Naive thymus-derived CD8-positive, alpha-beta T cell (primary cell): ENCODE data around the gene PDE4D. TPM values are rescaled to one million over a fixed set of nuclear protein-coding genes. Genes with fewer than 3 reads are reported as not detected.

ENCODE experiments used
- ATAC-seq, 2 donors: fragments of 150-1000 bp; cut with Tn5 transposase in 1 of 2; sonication (Bioruptor Pico), chemical (Tn5 transposase) in 1 of 2; 1 replicate in 1 of 2; 2 replicates in 1 of 2; pipeline ENCODE4 v1.10.0; 2021; ENCODE audit warnings: mild to moderate bottlenecking in 2 of 2, moderate library complexity in 2 of 2
- POLR2A ChIA-PET: fragments of 350-600 bp; sonication (Branson Sonifier 250); formaldehyde crosslinking; loops from one replicate; lab custom pipeline; 2021; ENCODE audit warnings: antibody characterized with exemption; lab: Charles Lee
- DNase-seq, 10 donors: peaks; one replicate each; pipeline versions ENCODE4 v3.0.0 to v3.0.0-alpha.2; 2020 to 2022
- H3K27ac Mint-ChIP-seq, 10 donors: one replicate each; pipeline ENCODE4 v1.8.0; 2020 to 2022; ENCODE audit warnings: mild to moderate bottlenecking in 10 of 10, mixed read lengths in 10 of 10, moderate library complexity in 4 of 10, inconsistent platforms in 1 of 10
- H3K27me3 Mint-ChIP-seq, 5 donors: one replicate each; pipeline ENCODE4 v1.8.0; 2021 to 2022; ENCODE audit warnings: mixed read lengths in 5 of 5
- H3K36me3 Mint-ChIP-seq, 3 donors: one replicate each; pipeline ENCODE4 v1.8.0; 2020 to 2022; ENCODE audit warnings: mixed read lengths in 3 of 3, mild to moderate bottlenecking in 2 of 3, inconsistent platforms in 1 of 3
- H3K4me1 Mint-ChIP-seq, 4 donors: one replicate each; pipeline ENCODE4 v1.8.0; 2021 to 2022; ENCODE audit warnings: mixed read lengths in 4 of 4
- H3K4me3 Mint-ChIP-seq, 10 donors: one replicate each; pipeline ENCODE4 v1.8.0; 2020 to 2022; ENCODE audit warnings: mild to moderate bottlenecking in 10 of 10, mixed read lengths in 10 of 10, moderate library complexity in 6 of 10, inconsistent platforms in 1 of 10
- H3K9me3 Mint-ChIP-seq, 9 donors: one replicate each; pipeline ENCODE4 v1.8.0; 2020 to 2022; ENCODE audit warnings: mixed read lengths in 9 of 9, mild to moderate bottlenecking in 3 of 9, inconsistent platforms in 1 of 9, moderate library complexity in 1 of 9
- polyA plus RNA-seq, 3 donors: library from polyadenylated mRNA; unstranded; fragments of 300-500 nt; fragmentation: Illumina TruSeq; gene quantifications; one replicate each; pipeline ENCODE4 v1.2.3, GENCODE V29; 2021
- total RNA-seq, 8 experiments: library from RNA in 2 of 8; stranded (reverse) in 2 of 8; gene quantifications; one replicate each; pipeline ENCODE4 v1.2.3 and lab custom pipeline; 2021 to 2026

PDE4D gene
- total and polyA plus RNA-seq, 5 experiments from 2014 or later: 5.8 to 35.9 (median 8.8) TPM

DNA sequence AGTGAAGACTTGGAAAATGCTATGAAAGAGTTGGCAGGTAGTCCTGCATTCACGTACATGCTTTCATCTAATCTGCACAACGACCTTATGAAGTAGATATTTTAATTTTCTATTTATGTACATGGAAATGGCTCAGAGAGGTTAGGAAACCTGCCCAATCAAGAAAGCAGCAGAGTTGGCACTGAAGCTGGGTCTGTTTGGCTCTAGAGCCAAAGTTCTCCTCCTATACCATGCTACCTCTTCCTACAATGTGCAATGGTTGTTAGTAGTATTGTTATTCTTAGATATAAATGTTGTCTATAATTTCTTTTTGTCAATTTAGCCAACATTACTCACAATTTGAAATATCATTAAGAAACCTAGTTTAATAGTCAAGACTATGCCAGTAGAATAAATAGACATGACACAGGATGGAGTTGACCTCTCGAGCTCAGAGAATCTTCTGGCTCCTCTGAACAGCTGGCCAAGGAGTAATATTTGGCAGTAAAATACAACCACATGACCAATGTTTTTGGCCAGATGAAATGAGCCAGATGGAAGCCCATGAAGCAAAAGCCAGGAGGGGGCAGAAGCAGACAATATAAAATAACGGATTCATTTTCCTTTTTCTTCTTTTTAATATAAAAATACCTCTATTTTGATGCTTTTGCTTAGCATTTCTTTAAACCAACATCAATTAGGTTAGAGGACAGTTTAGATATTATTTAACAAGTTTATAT is 542.3 kb downstream of the PDE4D start:
- Mint-ChIP-seq H3K27me3 (peaks cover 2 to 7% (median 4%) of the 10 kb centered on the region in 5 donors), H3K9me3 (no peaks in the 10 kb centered on the region), H3K36me3 (no peaks in the 10 kb centered on the region), H3K4me1 (no peaks in the 10 kb centered on the region), H3K27ac (no peak overlapping the region), H3K4me3 (no peak overlapping the region)
- POLR2A ChIA-PET: no interaction called here
- no peak for ATAC-seq
- no peak for DNase-seq

DNA sequence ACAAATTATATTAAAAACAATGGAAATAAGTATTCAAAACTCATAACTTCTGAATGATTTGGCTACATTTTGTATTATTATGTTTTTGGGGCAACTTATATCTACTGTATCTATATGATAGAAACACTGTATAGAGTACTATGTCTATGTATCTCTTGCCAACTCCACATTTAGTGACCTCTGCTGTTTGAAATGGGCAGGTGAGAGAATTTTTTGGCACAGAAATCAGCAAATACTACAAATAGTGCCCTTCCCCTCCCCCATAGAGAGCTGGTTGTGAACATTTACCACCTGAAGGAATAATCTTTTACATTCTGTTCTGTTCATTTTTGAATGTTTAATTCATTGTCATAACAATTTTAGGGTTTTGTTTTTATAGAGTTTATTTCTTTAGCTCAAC is 545.3 kb downstream of the PDE4D start:
- H3K4me3 Mint-ChIP-seq: no peak overlapping the region
- DNase-seq (no peak), ATAC-seq (no peak)
- H3K9me3 Mint-ChIP-seq: no peaks in the 10 kb centered on the region
- H3K4me1 Mint-ChIP-seq: no peaks in the 10 kb centered on the region
- POLR2A ChIA-PET: no interaction called here
- no peaks in the 10 kb centered on the region for H3K36me3 Mint-ChIP-seq
- H3K27me3 Mint-ChIP-seq: peaks cover 3 to 13% (median 7%) of the 10 kb centered on the region in 5 donors
- no peak overlapping the region for H3K27ac Mint-ChIP-seq

- DNase-seq (no peak), ATAC-seq (no peak)
- no peak overlapping the region for H3K27ac Mint-ChIP-seq
- POLR2A ChIA-PET: no interaction called here
- no peaks in the 10 kb centered on the region for H3K36me3 Mint-ChIP-seq
- H3K9me3 Mint-ChIP-seq: no peaks in the 10 kb centered on the region
- no peak overlapping the region for H3K4me3 Mint-ChIP-seq
- peaks cover 6 to 25% (median 7%) of the 10 kb centered on the region in 5 donors for H3K27me3 Mint-ChIP-seq
- H3K4me1 Mint-ChIP-seq: no peaks in the 10 kb centered on the region
Measured at GRCh38 chr5:59346982-59347381, 546.5 kb downstream of the PDE4D start.

DNA sequence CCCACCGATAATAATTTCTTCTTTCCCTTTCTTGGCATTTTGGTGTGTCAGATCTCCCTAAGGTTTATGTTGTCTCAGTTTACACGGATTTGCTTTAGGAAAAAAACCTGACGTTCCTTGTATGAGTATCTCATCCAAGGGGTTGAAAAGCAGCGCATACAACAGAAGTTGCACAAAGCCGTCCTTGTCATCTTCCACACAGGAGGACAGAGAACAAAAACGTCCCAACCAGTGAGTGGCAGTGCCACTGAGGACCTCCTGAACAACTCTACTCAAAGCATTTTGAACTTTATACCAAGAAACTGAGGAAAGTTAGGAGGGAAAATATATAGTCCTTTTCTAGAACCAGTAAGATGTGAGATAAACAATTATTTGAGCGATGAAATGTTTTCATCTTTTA is 547.0 kb downstream of the PDE4D start:
- H3K36me3 Mint-ChIP-seq: no peaks in the 10 kb centered on the region
- no peak for ATAC-seq
- no peaks in the 10 kb centered on the region for H3K9me3 Mint-ChIP-seq
- no peak overlapping the region for H3K27ac Mint-ChIP-seq
- no peaks in the 10 kb centered on the region for H3K4me1 Mint-ChIP-seq
- H3K27me3 Mint-ChIP-seq: peaks cover 6 to 27% (median 7%) of the 10 kb centered on the region in 5 donors
- POLR2A ChIA-PET: no interaction called here
- H3K4me3 Mint-ChIP-seq: no peak overlapping the region
- DNase-seq: no peak

GRCh38 chr5:59342181-59342580 is 551.3 kb downstream of the PDE4D start:
- H3K4me3 Mint-ChIP-seq: no peak overlapping the region
- H3K36me3 Mint-ChIP-seq: no peaks in the 10 kb centered on the region
- DNase-seq: peak in 2 of 10 donors; percentile 22 to 24
- POLR2A ChIA-PET: interaction anchor here (0.6 kb wide), 1 partner anchor 30 kb away, joined by 3 read pairs; no protein-coding TSS in a partner anchor
- no peaks in the 10 kb centered on the region for H3K9me3 Mint-ChIP-seq
- no peak overlapping the region for H3K27ac Mint-ChIP-seq
- peak; percentile 39 to 59 for ATAC-seq
- H3K4me1 Mint-ChIP-seq: peaks cover 0 to 2% (median 0%) of the 10 kb centered on the region in 4 donors
- peaks cover 12 to 42% (median 16%) of the 10 kb centered on the region in 5 donors for H3K27me3 Mint-ChIP-seq

DNA sequence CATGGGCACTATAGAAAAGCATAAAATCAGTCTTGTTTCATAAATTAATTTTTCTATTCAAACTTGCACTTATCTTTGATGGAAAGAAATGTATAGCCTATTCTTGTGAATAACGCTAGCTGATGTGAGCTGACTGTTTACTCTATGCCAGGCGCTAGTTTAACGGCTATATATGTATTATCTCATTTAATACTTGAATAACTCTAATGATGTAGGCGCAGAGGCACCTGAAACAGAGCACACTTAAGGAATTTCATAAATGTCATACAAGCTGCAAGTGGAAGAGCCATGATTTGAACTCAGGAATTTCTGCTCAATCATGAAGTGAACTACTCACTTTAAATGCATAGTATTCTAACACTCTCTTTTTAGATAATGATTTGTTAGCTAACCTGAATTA is 551.8 kb downstream of the PDE4D start:
- POLR2A ChIA-PET: no interaction called here
- H3K36me3 Mint-ChIP-seq: no peaks in the 10 kb centered on the region

DNA sequence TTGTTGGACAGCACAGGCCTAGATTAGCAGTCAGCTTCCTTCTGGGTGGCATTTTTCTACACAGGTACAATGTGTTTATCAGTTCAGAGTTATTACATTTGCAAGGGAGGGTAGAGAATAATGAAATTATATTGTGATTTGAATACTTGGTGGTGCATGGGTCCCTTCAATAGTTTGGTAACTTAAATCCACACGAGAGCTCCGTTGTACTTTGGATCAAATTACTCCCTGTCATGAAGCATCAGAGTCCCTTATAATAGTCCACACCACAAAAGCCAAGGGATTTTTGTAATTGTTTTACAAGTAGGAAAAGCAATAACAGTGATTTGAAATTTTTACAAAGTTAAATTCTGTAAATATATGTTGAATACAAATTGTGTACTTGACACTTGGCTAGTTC is 552.4 kb downstream of the PDE4D start:
- Mint-ChIP-seq H3K4me1 (peaks cover 0 to 2% (median 0%) of the 10 kb centered on the region in 4 donors), H3K36me3 (no peaks in the 10 kb centered on the region), H3K27me3 (peaks cover 12 to 38% (median 18%) of the 10 kb centered on the region in 5 donors), H3K9me3 (no peaks in the 10 kb centered on the region), H3K27ac (no peak overlapping the region), H3K4me3 (no peak overlapping the region)
- no peak for DNase-seq
- POLR2A ChIA-PET: no interaction called here
- ATAC-seq: no peak

More for the DNA sequence above, 551.8 kb downstream of the PDE4D start:
- no peak overlapping the region for H3K4me3 Mint-ChIP-seq
- peaks cover 0 to 2% (median 0%) of the 10 kb centered on the region in 4 donors for H3K4me1 Mint-ChIP-seq
- H3K27ac Mint-ChIP-seq: no peak overlapping the region
- peaks cover 12 to 44% (median 18%) of the 10 kb centered on the region in 5 donors for H3K27me3 Mint-ChIP-seq
- no peaks in the 10 kb centered on the region for H3K9me3 Mint-ChIP-seq
- no peak for ATAC-seq
- DNase-seq: no peak

DNA sequence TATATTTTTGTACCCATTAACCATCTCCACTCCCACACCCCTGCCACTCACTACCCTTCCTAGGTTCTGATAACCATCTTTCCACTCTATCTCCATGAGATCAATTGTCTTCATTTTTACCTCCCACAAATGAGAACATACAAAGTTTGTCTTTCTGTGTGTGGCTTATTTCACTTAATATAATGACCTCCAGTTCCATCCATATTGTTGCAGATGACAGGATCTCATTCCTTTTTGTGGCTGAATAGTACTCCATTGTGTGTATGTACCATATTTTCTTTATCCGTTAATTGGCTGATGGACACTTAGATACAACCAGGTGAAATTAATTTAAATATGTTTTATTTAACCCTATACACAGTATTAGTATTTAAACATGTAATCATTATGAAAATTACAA is 552.9 kb downstream of the PDE4D start:
- Mint-ChIP-seq H3K4me3 (no peak overlapping the region), H3K36me3 (no peaks in the 10 kb centered on the region), H3K4me1 (peaks cover 0 to 2% (median 0%) of the 10 kb centered on the region in 4 donors), H3K27me3 (peaks cover 12 to 37% (median 18%) of the 10 kb centered on the region in 5 donors), H3K27ac (no peak overlapping the region), H3K9me3 (no peaks in the 10 kb centered on the region)
- ATAC-seq: no peak
- POLR2A ChIA-PET: no interaction called here
- no peak for DNase-seq

DNA sequence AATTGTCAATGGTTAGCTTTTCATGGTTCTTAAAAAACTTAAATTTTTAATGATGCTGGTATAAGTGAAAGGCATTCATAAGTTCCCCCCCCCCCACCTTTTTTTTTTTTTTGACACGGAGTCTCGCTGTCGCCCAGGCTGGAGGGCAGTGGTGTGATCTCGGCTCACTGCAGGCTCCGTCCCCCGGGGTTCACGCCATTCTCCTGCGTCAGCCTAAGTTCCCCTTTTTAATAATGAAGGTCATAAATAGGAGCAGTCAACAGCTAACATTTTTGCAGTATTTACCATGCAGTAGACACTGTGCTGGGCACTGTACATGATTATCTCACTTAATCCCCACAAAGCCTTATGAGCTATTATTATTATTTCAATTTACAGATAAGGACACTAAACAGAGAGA is 556.3 kb downstream of the PDE4D start:
- POLR2A ChIA-PET: no interaction called here
- Mint-ChIP-seq H3K27me3 (peaks cover 10 to 22% (median 15%) of the 10 kb centered on the region in 5 donors), H3K27ac (no peak overlapping the region), H3K4me1 (peaks cover 0 to 2% (median 0%) of the 10 kb centered on the region in 4 donors), H3K9me3 (no peaks in the 10 kb centered on the region), H3K4me3 (no peak overlapping the region), H3K36me3 (no peaks in the 10 kb centered on the region)
- no peak for DNase-seq
- ATAC-seq: no peak

- POLR2A ChIA-PET: no interaction called here
- peak overlapping the region in 1 of 10 donors; percentile 35 for H3K27ac Mint-ChIP-seq
- no peaks in the 10 kb centered on the region for H3K9me3 Mint-ChIP-seq
- no peak for ATAC-seq
- peaks cover 0 to 2% (median 0%) of the 10 kb centered on the region in 4 donors for H3K4me1 Mint-ChIP-seq
- H3K36me3 Mint-ChIP-seq: no peaks in the 10 kb centered on the region
- H3K4me3 Mint-ChIP-seq: no peak overlapping the region
- no peak for DNase-seq
- peaks cover 7 to 18% (median 13%) of the 10 kb centered on the region in 5 donors for H3K27me3 Mint-ChIP-seq
Measured at GRCh38 chr5:59335544-59335943, 558.0 kb downstream of the PDE4D start.

- Mint-ChIP-seq H3K27me3 (peaks cover 5 to 16% (median 9%) of the 10 kb centered on the region in 5 donors), H3K27ac (no peak overlapping the region), H3K4me3 (no peak overlapping the region), H3K4me1 (peaks cover 0 to 2% (median 0%) of the 10 kb centered on the region in 4 donors), H3K36me3 (no peaks in the 10 kb centered on the region), H3K9me3 (no peaks in the 10 kb centered on the region)
- ATAC-seq (no peak), DNase-seq (no peak)
- POLR2A ChIA-PET: no interaction called here
Measured at GRCh38 chr5:59333416-59333815, 560.1 kb downstream of the PDE4D start.

- Mint-ChIP-seq H3K27ac (no peak overlapping the region), H3K4me3 (no peak overlapping the region), H3K36me3 (no peaks in the 10 kb centered on the region), H3K4me1 (peaks cover 0 to 2% (median 0%) of the 10 kb centered on the region in 4 donors), H3K9me3 (no peaks in the 10 kb centered on the region), H3K27me3 (peaks cover 2 to 8% (median 6%) of the 10 kb centered on the region in 5 donors)
- POLR2A ChIA-PET: no interaction called here
- ATAC-seq (no peak), DNase-seq (no peak)
Measured at GRCh38 chr5:59332236-59332973, 561.1 kb downstream of the PDE4D start.

- H3K36me3 Mint-ChIP-seq: no peaks in the 10 kb centered on the region
- peaks cover 0 to 7% (median 2%) of the 10 kb centered on the region in 5 donors for H3K27me3 Mint-ChIP-seq
- POLR2A ChIA-PET: no interaction called here
- no peaks in the 10 kb centered on the region for H3K9me3 Mint-ChIP-seq
- DNase-seq (no peak), ATAC-seq (no peak)
- H3K4me3 Mint-ChIP-seq: no peak overlapping the region
- no peak overlapping the region for H3K27ac Mint-ChIP-seq
- H3K4me1 Mint-ChIP-seq: no peaks in the 10 kb centered on the region
Measured at GRCh38 chr5:59330680-59331079, 562.8 kb downstream of the PDE4D start.
